CD4-positive, alpha-beta T cell treated with Interleukin-15 for 4 hours (primary cell): ENCODE data around the gene CRAMP1.
A peak's percentile ranks its signal among the peaks of the same experiment; 100 is the strongest.

ENCODE experiments used
- DNase-seq: peaks from one replicate; pipeline ENCODE4 v3.0.0-alpha.2; 2020; ENCODE audit warnings: low spot score

The CRAMP1 gene

GRCh38 chr16:1657841-1658240 lies 45.7 kb downstream of the CRAMP1 start:
- no peak for DNase-seq

GRCh38 chr16:1659031-1659430 lies 46.9 kb downstream of the CRAMP1 start:
- DNase-seq = no peak

DNA sequence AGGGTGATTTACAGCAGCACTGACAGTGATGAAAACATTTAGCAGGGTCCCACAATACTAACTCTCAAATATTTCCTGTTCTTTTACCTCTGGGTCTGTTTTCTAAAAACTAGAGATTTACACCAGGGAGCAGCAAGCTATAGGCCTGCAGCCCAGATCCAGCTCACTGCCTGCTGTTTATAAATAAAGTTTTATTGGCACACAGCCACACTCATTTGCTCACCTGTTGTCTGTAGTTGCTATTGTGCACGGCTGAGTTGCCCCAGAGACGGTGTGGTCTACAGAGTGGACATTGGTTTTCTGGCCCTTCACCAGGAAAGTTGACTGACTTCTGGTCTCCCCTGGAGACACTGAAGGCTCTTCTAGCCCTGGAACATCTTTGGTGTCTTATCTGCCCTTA lies 49.7 kb downstream of the CRAMP1 start:
- no peak for DNase-seq

- no peak for DNase-seq
These were observed 50.4 kb downstream of the CRAMP1 start for GRCh38 chr16:1662543-1662942.

DNA sequence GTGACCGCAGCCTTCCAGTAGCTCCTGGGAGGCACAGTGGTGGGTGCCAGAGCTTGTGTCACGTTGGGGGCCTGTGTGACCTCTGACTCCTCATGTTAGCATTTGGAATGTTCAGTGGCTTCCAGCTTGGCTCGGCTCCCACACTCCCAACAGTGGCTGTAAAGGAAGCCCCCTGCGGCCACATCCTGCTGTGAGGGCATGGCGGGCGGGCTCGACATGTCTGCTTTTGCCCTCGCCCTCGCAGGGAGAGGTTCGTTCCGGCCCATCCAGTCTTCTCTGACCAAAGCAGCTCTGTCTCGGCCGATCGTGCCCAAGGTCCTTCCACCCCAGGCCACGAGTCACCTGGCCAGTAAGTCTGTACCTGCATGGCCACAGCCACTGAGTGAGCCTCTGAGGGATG lies 53.7 kb downstream of the CRAMP1 start:
- DNase-seq = no peak

DNA sequence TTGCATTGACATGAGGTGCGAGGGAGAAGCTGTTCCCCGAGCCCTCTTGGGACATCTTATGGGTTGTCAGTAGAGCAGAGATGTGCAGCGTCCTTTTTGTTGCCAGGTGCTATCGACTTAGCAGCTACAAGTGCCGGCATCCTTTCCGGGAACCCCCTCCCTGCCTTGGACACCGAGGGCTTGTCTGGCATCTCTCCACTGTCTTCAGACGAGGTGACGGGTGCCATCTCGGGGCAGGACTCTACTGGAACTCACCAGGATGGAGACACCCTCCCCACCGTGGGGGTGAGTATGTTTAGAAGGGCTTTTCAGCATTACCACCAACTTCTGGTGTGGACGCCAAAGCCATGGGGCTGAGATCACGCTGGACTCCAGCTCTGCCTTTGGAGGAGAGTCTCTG lies 54.2 kb downstream of the CRAMP1 start:
- DNase-seq = no peak

GRCh38 chr16:1667271-1667670 lies 55.1 kb downstream of the CRAMP1 start:
- DNase-seq = no peak

GRCh38 chr16:1667916-1668315 lies 55.8 kb downstream of the CRAMP1 start:
- no peak for DNase-seq

GRCh38 chr16:1668612-1669319 lies 56.6 kb downstream of the CRAMP1 start:
- DNase-seq = no peak

GRCh38 chr16:1669698-1670097 lies 57.5 kb downstream of the CRAMP1 start:
- DNase-seq = no peak

DNA sequence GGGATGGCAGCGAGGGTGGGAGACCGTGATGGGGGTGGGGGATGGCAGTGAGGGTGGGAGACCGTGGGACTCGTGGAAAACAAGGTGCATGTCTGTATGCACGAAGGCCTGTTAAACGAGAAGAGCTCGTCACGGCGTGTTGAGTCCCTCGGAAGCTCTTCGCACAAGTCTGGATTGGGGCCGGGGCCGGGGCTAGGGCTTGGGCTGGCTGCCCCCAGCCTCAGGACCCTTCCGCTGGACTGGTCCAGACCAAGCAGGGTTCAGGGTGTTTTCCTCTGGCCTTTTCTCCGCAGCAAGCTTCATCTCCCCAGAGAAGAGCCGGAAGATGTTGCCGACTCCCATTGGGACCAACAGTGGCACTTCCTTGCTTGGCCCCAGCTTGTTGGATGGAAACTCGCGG lies 58.2 kb downstream of the CRAMP1 start:
- no peak for DNase-seq

GRCh38 chr16:1670866-1671265 lies 58.7 kb downstream of the CRAMP1 start:
- no peak for DNase-seq

DNA sequence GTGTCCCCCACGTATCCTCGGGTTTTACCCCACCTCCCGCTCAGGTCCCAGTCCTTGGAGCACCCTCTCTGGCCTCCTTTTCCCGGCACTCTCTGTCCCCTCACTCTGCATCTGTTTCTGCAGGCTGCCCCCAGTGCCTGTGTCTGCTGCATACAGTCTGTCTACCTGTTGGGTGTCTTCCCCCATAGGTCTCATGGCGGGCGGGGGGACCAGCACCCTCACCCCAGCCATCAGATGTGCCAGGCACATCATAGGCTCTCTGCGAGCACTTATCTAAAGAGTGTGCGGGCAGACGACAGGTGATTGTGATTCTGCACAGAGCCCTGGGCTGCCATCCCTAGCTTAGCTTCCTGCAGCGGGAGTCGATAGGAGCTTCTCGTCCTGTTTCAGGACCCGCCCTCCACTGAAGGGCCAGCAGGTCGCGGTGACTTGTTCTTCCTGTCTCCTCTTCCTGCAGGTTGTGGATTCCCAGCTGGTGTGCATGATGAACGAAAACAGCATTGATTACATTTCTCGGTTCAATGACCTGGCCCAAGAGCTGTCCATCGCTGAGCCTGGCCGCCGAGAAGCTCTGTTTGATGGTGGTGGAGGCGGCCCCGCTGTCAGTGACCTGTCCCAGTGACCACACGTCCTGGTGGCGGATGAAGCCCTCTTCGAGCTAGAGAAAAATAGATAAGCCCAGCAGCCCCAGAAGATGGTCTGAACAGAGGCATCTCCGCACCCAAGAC lies 61.4 kb downstream of the CRAMP1 start:
- DNase-seq = no peak

DNA sequence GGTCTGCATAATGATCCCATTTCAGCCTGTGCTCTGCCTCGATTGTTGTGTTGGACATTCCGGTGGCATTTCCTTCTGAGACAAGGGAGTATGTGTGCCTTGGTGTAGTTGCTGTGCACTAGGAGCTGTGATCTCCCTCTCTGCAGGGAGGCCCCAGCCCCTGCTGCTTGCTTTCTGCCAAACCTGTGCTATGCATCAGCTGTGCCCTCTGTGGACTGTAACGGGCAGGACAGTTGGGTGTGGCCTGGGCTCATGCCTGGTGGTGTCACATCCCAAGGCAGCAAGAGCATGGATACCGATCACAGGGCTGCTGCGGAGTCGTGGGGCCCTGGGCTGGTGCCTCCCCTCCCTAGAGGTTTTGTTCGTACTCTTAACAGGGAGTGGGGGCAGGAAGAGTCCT lies 62.1 kb downstream of the CRAMP1 start:
- no peak for DNase-seq

GRCh38 chr16:1674751-1675664 lies 62.8 kb downstream of the CRAMP1 start:
- no peak for DNase-seq

DNA sequence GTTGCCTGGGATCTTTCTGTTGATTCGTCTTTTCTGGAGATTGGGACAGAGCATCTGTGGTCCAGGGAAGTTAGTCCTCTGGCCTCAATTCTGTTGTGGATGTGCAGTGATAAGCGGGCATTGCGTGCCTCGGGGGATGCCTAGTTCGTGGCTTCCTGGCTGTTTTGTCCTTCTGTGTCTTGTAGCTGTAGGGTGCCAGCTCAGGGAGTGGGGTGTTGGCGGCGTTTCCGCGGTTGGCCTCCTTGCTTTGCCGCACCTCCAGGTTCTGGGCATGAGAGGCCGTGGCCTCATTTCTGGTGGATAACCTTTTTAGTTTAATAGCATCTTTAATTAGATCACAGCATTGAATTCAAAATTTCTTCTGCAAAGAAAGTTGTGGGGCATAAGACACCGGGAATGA lies 64.5 kb downstream of the CRAMP1 start:
- DNase-seq = no peak

GRCh38 chr16:1677339-1677738 lies 65.2 kb downstream of the CRAMP1 start:
- no peak for DNase-seq

GRCh38 chr16:1677942-1678499 lies 65.9 kb downstream of the CRAMP1 start, which contains the start of gene JPT2:
Gene JPT2, plus strand, starts transcription at chr16:1678279. Its CDS starts 34 bp downstream, at chr16:1678313.
- peak; percentile 94 for DNase-seq

GRCh38 chr16:1678500-1679098 lies 66.4 kb downstream of the CRAMP1 start:
- DNase-seq = peak; percentile 32

DNA sequence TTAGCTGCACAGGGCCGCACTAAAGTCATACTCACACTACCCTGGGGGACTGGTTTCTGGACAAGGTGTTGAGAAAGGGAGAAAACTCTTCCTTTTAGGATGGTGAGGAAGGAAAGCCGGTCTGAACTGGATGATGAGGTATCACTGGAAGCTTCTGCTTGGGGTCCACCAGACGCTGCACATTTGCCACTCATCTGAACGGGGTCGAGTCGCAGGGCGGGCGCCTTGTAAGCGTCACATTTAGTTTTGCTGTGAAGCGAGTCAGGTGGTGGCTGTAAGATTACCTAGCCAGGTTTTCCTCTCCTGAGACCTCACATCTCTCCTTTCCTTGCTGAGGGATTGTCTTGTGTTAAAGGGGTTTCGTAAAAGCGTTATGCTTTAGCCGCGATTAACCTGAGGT lies 68.2 kb downstream of the CRAMP1 start:
- DNase-seq = no peak

- DNase-seq = no peak
These were observed 68.9 kb downstream of the CRAMP1 start for GRCh38 chr16:1681032-1681431.
